ENCODE measurements around the gene RAB3A.

The RAB3A gene

GRCh38 chr19:18149596-18149975, 54.3 kb downstream of the RAB3A start:
- no peak overlapping the region for H3K9ac ChIP-seq (ENCODE audit: low read length)
- TF ChIP-seq EZH2phosphoT487 (conservative IDR thresholded peaks at IDR 0.05; ENCODE audit: low read length) (no peak), CTCF (IDR thresholded peaks at IDR 0.05; ENCODE audit: insufficient read depth, low read length, poor library complexity, severe bottlenecking) (no peak)
- H3K9me2 ChIP-seq (replicated peaks; ENCODE audit: insufficient read depth, low read length), result no peaks in the 10 kb centered on the region
- no peaks in the 10 kb centered on the region for H3K9me3 ChIP-seq (ENCODE audit: insufficient read depth, low read length)
- H3K27ac ChIP-seq (ENCODE audit: low read depth, low read length), result no peak overlapping the region
- H2AFZ ChIP-seq (ENCODE audit: low read depth, low read length, severe bottlenecking), result no peak overlapping the region
- H3K4me2 ChIP-seq (ENCODE audit: low read depth, low read length, poor library complexity, severe bottlenecking), result no peak overlapping the region
- H3K79me2 ChIP-seq (ENCODE audit: insufficient read depth, low read length), result peaks cover 14% of the 10 kb centered on the region
- no peaks in the 10 kb centered on the region for H4K20me1 ChIP-seq (ENCODE audit: low read depth, low read length)
- H3K27me3 ChIP-seq (ENCODE audit: low read length), result no peaks in the 10 kb centered on the region
- no peak overlapping the region for H3K4me3 ChIP-seq (ENCODE audit: insufficient read depth, low read length, poor library complexity, severe bottlenecking)
- H3F3A ChIP-seq (ENCODE audit: insufficient read depth), result 0 out of 2 replicates have a peak, but pooled peaks cover 3% of the 10 kb centered on the region
- no peaks in the 10 kb centered on the region for H3K36me3 ChIP-seq (ENCODE audit: low read length)

GRCh38 chr19:18147396-18147795, 56.4 kb downstream of the RAB3A start:
- 0 out of 2 replicates have a peak, but pooled peaks cover 3% of the 10 kb centered on the region for H3F3A ChIP-seq (ENCODE audit: insufficient read depth)
- no peaks in the 10 kb centered on the region for H3K9me2 ChIP-seq (replicated peaks; ENCODE audit: insufficient read depth, low read length)
- H3K9ac ChIP-seq (ENCODE audit: low read length), result no peak overlapping the region
- H3K27ac ChIP-seq (ENCODE audit: low read depth, low read length), result no peak overlapping the region
- no peaks in the 10 kb centered on the region for H3K9me3 ChIP-seq (ENCODE audit: insufficient read depth, low read length)
- H3K36me3 ChIP-seq (ENCODE audit: low read length), result no peaks in the 10 kb centered on the region
- no peak overlapping the region for H3K4me3 ChIP-seq (ENCODE audit: insufficient read depth, low read length, poor library complexity, severe bottlenecking)
- no peaks in the 10 kb centered on the region for H4K20me1 ChIP-seq (ENCODE audit: low read depth, low read length)
- no peak overlapping the region for H3K4me2 ChIP-seq (ENCODE audit: low read depth, low read length, poor library complexity, severe bottlenecking)
- no peaks in the 10 kb centered on the region for H3K79me2 ChIP-seq (ENCODE audit: insufficient read depth, low read length)
- TF ChIP-seq EZH2phosphoT487 (conservative IDR thresholded peaks at IDR 0.05; ENCODE audit: low read length) (no peak), CTCF (IDR thresholded peaks at IDR 0.05; ENCODE audit: insufficient read depth, low read length, poor library complexity, severe bottlenecking) (no peak)
- H2AFZ ChIP-seq (ENCODE audit: low read depth, low read length, severe bottlenecking), result no peak overlapping the region
- H3K27me3 ChIP-seq (ENCODE audit: low read length), result no peaks in the 10 kb centered on the region
